ENCODE data around the gene SMIM11.

GRCh38 chr21:34357889-34358288 is 17.4 kb upstream of the SMIM11 start:
- TF ChIP-seq CTCF (IDR thresholded peaks at IDR 0.05; ENCODE audit: insufficient read depth, low read length) (no peak), GABPA (IDR thresholded peaks at IDR 0.05; ENCODE audit: low read depth) (no peak)

All from HL-60 (cell line).